NOMO-1 treated with dmso at 0.1 percent for 144 hours (cell line): ENCODE results near the gene LTA.

ENCODE experiments used
- DNase-seq: peaks from one replicate; lab custom pipeline; 2025; ENCODE audit not compliant: unreplicated experiment; lab: John Stamatoyannopoulos, UW

LTA gene

GRCh38 chr6:31541658-31542521 is 30.2 kb upstream of the LTA start, which contains the start of gene DDX39B:
TSS of gene DDX39B (minus strand) at chr6:31542003. CDS start at chr6:31540532, 1,471 bp downstream.
- DNase-seq = peak; percentile 92

GRCh38 chr6:31543639-31544038 is 28.4 kb upstream of the LTA start:
- DNase-seq = no peak

- DNase-seq = no peak
These were observed 27.4 kb upstream of the LTA start for GRCh38 chr6:31544676-31545075.

- DNase-seq = no peak
These were observed 26.8 kb upstream of the LTA start for GRCh38 chr6:31545291-31545690.

- peak; percentile 71 for DNase-seq
These were observed 25.6 kb upstream of the LTA start, which contains the start of gene ATP6V1G2 for GRCh38 chr6:31546339-31546957. TSS of gene ATP6V1G2 (minus strand) at chr6:31546608. CDS start at chr6:31546559, 49 bp downstream.

- DNase-seq = peak; percentile 98
These were observed 24.9 kb upstream of the LTA start, which contains the start of gene NFKBIL1 for GRCh38 chr6:31546958-31547726. TSS of gene NFKBIL1 (plus strand) at chr6:31547608. CDS start at chr6:31547695, 87 bp downstream.

- no peak for DNase-seq
These were observed 24.2 kb upstream of the LTA start for GRCh38 chr6:31547727-31548543.

- no peak for DNase-seq
These were observed 23.6 kb upstream of the LTA start for GRCh38 chr6:31548544-31548873.

GRCh38 chr6:31551371-31551770 is 20.7 kb upstream of the LTA start:
- peak; percentile 81 for DNase-seq

- DNase-seq = no peak
These were observed 15.8 kb upstream of the LTA start for GRCh38 chr6:31556307-31556706.

- no peak for DNase-seq
These were observed 14.4 kb upstream of the LTA start for GRCh38 chr6:31557443-31558317.

- DNase-seq = no peak
These were observed 13.8 kb upstream of the LTA start for GRCh38 chr6:31558318-31558625.

GRCh38 chr6:31558631-31559500 is 13.2 kb upstream of the LTA start:
- peak; percentile 99 for DNase-seq

- DNase-seq = no peak
These were observed 12.5 kb upstream of the LTA start for GRCh38 chr6:31559606-31559957.

GRCh38 chr6:31559958-31560696 is 12.0 kb upstream of the LTA start:
- peak; percentile 95 for DNase-seq

GRCh38 chr6:31560697-31561058 is 11.4 kb upstream of the LTA start:
- no peak for DNase-seq

- no peak for DNase-seq
These were observed 4.3 kb upstream of the LTA start for GRCh38 chr6:31567531-31568370.
